HAP-1 (cell line): ENCODE results near the gene ARHGEF28.
A peak's percentile ranks its signal among the peaks of the same experiment; 100 is the strongest.

Source experiments
- DNase-seq, 2 experiments: peaks; one replicate each; pipeline ENCODE4 v3.0.0-alpha.2; 2016 to 2020; ENCODE audit warnings: low spot score in 2 of 2
- H3K27me3 ChIP-seq: fragments of 250-450 bp; sonication (Bioruptor Pico); 2 replicates; pipeline ENCODE4 v1.5.1; 2020; ENCODE audit warnings: low read depth, mild to moderate bottlenecking, moderate library complexity
- H3K36me3 ChIP-seq: fragments of 250-450 bp; sonication (Bioruptor Pico); replicated peaks from 2 replicates; pipeline ENCODE4 v1.5.1; 2020; ENCODE audit warnings: mild to moderate bottlenecking
- H3K4me1 ChIP-seq: fragments of 250-450 bp; sonication (Bioruptor Pico); 2 replicates; pipeline ENCODE4 v1.5.1; 2020; ENCODE audit warnings: mild to moderate bottlenecking
- H3K4me3 ChIP-seq: fragments of 250-450 bp; sonication (Bioruptor Pico); 2 replicates; pipeline ENCODE4 v1.5.1; 2020; ENCODE audit warnings: mild to moderate bottlenecking, moderate library complexity
- H3K9me3 ChIP-seq: fragments of 250-450 bp; sonication (Bioruptor Pico); 2 replicates; pipeline ENCODE4 v1.5.1; 2020; ENCODE audit warnings: mild to moderate bottlenecking, moderate library complexity
- in situ Hi-C: fragments of 300-500 bp; cut with MboI; formaldehyde crosslinking; loops from 3 replicates; pipeline ENCODE4 v1.14.3; 2020; ENCODE audit warnings: low sequenced_read_pairs, inconsistent platforms, mixed read lengths

The ARHGEF28 gene

DNA sequence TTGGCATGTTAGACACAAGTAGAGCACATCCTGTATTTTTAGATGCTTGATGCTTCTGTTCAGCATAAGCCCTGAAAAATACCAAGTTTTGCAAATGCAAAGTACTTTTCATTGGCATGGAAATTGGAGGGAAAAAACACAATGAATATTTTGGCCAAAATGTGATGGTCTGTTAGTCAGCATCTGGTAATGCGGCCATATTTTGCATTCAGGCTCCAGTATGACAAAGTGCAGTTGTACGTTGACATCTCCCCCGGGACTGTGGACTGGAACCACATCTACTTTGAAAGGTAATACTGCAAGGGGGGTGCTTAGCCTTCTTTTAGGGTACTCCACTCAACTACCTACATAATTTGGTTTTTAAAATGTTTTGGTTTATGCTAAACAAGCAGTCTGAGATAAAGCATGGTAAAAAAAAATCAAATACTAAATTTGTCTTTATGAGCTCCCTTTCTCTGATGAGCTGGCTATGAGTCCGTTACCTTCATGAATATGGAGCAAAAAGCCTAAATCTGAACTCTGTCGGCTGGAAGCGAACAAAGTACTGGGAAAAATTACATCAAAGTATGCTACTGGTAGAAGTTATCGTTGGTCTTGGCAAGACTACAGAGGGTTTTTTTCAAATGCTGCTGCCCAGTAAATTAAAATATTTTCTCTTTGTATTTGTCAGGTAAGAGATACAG, 297.0 kb downstream of the ARHGEF28 start:
- DNase-seq, result no peak
- no peaks in the 10 kb centered on the region for H3K4me1 ChIP-seq
- no peaks in the 10 kb centered on the region for H3K36me3 ChIP-seq
- in situ Hi-C loops, result loop anchor here (25.0 kb wide), 1 partner anchor 989 kb away; no protein-coding TSS in a partner anchor
- no peak overlapping the region for H3K4me3 ChIP-seq
- peaks cover 8% of the 10 kb centered on the region; the same call in 1 of the 2 replicates for H3K27me3 ChIP-seq
- H3K9me3 ChIP-seq, result no peaks in the 10 kb centered on the region

DNA sequence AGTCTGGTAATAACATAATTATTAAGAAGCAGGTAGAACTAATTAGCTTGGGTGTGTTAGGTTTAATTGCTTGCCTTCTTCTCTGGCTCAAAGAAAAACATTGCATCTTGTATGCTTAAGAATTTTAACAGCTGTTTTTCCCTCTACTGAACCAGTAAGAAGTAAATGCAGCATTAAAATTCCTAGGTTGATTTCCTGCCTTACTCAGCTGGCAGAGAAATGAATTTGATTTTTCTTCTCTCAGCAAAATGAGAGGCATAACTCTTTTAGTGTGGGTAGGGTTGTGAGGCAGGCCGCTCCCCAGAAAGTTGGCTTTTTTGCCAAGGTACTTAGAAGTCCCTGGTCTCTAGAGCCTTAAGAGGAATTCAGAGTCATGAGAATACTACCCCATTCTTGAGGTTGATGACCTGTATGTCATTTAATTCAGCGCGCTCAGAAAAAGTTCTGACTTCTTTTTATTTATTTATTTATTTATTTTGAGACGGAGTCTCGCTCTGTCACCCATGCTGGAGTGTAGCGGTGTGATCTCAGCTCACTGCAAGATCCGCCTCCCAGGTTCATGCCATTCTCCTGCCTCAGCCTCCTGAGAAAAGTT, 302.6 kb downstream of the ARHGEF28 start:
- H3K4me3 ChIP-seq, result no peak overlapping the region
- H3K9me3 ChIP-seq, result no peaks in the 10 kb centered on the region
- peaks cover 6% of the 10 kb centered on the region; the same call in 1 of the 2 replicates for H3K27me3 ChIP-seq
- no peaks in the 10 kb centered on the region for H3K4me1 ChIP-seq
- in situ Hi-C loops, result no loop called here
- no peak for DNase-seq
- H3K36me3 ChIP-seq, result no peaks in the 10 kb centered on the region

DNA sequence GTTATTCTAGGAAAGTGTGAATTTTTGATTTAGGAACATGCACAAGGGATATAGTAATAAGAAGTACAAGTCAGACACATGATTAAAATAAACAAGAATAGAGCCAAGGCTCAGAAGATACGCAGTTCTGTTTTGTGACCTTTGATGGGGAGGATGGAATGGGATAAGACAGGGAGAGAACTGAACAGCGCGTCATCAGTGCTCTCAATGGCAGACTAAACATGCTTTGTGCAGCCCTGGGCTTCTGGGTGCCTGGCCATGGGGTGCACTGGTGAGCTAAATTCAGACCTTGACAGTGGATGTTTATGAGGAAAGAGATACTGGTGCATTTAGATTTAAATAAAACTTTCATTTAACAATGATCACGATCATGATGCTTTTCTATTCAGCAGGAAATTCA, 309.7 kb downstream of the ARHGEF28 start:
- Histone ChIP-seq H3K4me3 (no peak overlapping the region), H3K36me3 (no peaks in the 10 kb centered on the region), H3K4me1 (no peaks in the 10 kb centered on the region), H3K9me3 (no peaks in the 10 kb centered on the region), H3K27me3 (peaks cover 12% of the 10 kb centered on the region)
- in situ Hi-C loops, result no loop called here
- DNase-seq, result no peak

DNA sequence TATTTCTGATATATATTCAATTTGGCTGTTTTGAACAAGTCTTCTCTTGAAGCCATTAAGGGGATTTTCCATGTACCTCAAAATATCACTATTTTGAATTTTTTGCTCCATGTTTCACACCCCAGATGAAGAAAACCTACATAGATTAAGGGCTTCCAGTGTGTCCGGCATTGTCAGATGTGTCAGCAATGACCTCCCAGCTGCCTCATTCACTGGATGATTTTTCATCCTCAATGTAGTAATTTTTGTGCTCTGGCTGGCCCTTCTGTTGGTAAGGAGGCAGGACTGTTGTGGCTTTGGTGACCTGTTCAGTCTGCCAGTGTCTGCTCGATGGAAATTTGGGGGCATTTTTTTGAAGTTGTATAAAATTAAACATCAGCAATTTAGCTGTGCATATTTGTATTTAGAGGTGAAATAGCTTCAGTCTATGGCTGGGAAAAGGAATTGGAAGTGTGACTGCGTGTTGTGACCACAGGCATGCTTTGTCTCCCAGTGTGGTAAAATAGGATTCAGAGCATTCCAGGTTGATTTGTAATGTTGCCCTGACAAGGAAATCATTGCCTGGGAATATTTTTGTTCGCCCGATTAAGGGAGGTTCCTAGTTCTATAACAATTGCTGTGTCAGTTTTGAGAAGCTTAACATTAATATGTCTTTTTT, 312.4 kb downstream of the ARHGEF28 start:
- Histone ChIP-seq H3K4me3 (no peak overlapping the region), H3K4me1 (no peaks in the 10 kb centered on the region), H3K9me3 (no peaks in the 10 kb centered on the region), H3K36me3 (no peaks in the 10 kb centered on the region), H3K27me3 (peaks cover 8% of the 10 kb centered on the region)
- in situ Hi-C loops, result no loop called here
- no peak for DNase-seq

DNA sequence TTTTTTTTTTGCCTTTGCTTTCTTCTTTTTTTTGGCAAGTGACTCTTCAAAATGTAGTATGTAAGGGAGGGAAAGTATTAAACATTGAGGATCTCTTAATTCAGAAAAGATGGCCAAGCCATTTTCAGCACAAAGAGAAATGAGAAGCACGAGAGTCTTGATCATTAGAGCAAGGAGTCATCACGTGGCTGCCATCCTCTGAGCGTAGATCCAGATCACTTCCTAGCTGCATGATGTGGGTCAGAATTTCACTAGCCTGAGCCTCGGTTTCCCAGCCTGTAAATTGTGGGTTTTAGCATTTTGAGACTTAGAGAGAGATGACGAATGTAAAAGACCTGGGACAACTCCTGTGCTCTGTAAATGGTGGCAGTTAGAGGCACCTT, 312.9 kb downstream of the ARHGEF28 start:
- no peak overlapping the region for H3K4me3 ChIP-seq
- H3K36me3 ChIP-seq, result no peaks in the 10 kb centered on the region
- no peaks in the 10 kb centered on the region for H3K9me3 ChIP-seq
- H3K4me1 ChIP-seq, result no peaks in the 10 kb centered on the region
- DNase-seq, result no peak
- H3K27me3 ChIP-seq, result peaks cover 8% of the 10 kb centered on the region
- in situ Hi-C loops, result no loop called here

DNA sequence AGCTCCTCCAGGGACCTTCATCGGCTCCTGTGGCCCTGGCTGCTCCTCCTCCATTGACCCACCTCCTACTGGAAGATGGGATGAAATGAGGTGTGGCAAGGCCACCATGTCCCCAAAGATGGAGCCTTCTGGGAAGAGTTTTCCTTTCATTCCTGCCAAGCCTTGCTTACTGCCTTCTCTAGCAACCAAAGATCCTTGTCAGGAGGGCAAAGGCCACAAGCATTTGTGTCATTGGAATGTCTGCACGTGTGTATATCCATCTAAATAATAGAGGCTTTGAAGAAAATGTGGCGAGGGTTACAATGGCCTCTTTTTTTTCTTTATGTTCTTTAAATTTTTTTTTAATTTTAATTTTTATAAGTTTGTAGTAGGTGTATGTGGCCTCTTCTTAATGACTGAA, 313.6 kb downstream of the ARHGEF28 start:
- H3K4me3 ChIP-seq, result no peak overlapping the region
- H3K27me3 ChIP-seq, result peaks cover 8% of the 10 kb centered on the region
- no peaks in the 10 kb centered on the region for H3K36me3 ChIP-seq
- in situ Hi-C loops, result no loop called here
- no peak for DNase-seq
- H3K9me3 ChIP-seq, result no peaks in the 10 kb centered on the region
- no peaks in the 10 kb centered on the region for H3K4me1 ChIP-seq

DNA sequence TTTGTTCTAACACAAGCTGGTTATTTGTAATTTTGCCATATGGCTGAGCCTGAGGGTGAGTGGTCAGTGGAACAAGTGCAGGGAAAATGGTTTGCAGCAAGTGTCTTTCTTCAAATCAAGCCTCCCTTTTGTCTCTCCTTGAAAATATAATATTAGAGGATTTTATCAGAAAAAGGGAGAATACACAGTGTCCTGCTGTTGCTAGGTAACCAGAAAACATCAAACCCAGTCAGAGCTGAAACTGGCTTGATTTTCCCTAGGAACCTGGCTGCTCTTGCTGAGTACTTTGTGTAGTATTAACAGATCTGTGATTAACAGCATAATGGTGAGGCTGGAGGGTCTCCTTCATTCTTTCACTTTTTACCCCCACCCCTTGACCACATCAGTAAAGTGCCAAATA, 314.0 kb downstream of the ARHGEF28 start:
- Histone ChIP-seq H3K4me1 (no peaks in the 10 kb centered on the region), H3K27me3 (peaks cover 8% of the 10 kb centered on the region), H3K9me3 (no peaks in the 10 kb centered on the region), H3K36me3 (no peaks in the 10 kb centered on the region), H3K4me3 (no peak overlapping the region)
- DNase-seq, result no peak
- in situ Hi-C loops, result no loop called here

DNA sequence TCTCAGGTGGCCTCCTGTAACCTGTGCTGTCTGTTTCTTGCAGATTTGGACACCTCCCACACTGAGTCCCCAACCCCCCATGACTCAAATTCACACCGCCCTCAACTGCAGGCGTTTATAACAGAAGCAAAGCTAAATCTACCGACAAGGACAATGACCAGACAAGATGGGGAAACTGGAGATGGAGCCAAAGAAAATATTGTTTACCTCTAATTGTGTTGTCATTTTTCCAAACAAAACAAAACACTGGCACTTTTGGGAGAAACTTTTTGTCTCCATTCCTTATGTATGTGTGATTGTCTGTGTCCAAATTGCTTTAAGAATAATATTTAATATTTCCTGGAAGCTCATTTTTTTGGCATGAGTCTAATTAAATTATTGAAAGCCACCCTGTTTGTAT, 314.8 kb downstream of the ARHGEF28 start:
- no peak for DNase-seq
- Histone ChIP-seq H3K9me3 (no peaks in the 10 kb centered on the region), H3K36me3 (no peaks in the 10 kb centered on the region), H3K4me1 (no peaks in the 10 kb centered on the region), H3K27me3 (peaks cover 5% of the 10 kb centered on the region), H3K4me3 (no peak overlapping the region)
- in situ Hi-C loops, result no loop called here

DNA sequence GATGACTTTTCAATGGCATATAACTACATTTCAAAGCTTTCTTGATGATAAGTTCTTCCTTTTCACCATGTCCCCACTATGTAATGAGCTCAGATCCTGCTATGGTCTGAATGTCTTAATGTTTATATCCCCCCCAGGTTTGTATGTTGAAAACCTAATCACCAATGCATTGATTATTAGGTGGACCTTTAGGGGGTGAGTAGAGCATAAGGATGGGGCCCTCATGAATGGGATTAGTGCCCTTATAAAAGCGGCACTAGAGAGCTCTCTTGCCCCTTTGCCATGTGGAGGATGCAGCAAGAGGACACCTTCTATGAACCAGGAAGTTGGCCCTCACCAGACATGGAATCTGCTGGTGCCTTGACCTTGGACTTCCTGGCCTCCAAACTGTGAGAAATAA, 316.8 kb downstream of the ARHGEF28 start:
- in situ Hi-C loops, result no loop called here
- no peaks in the 10 kb centered on the region for H3K9me3 ChIP-seq
- H3K27me3 ChIP-seq, result no peaks in the 10 kb centered on the region; the same call in 1 of the 2 replicates
- H3K36me3 ChIP-seq, result no peaks in the 10 kb centered on the region
- H3K4me3 ChIP-seq, result no peak overlapping the region
- DNase-seq, result no peak
- H3K4me1 ChIP-seq, result no peaks in the 10 kb centered on the region

DNA sequence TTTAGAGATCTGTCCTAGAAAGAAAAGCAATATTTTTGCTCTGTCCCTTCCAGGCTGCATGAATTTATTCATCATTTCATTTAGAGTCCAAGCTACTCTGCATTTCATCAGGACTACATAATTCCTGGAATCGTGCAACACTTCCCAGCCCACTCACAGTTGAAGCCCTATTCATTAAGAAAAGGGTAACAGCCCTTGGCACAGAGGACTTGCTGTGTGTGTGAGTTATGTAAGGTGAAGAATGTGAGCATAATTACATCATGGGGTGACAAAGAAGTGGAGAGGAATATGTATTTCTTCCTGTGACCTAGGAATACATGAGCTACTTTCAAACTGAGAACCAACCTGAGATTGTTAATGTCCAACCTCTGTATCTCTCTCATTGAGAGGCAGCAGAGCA, 317.4 kb downstream of the ARHGEF28 start:
- Histone ChIP-seq H3K4me3 (no peak overlapping the region), H3K9me3 (no peaks in the 10 kb centered on the region), H3K4me1 (no peaks in the 10 kb centered on the region), H3K36me3 (no peaks in the 10 kb centered on the region), H3K27me3 (no peaks in the 10 kb centered on the region; the same call in 1 of the 2 replicates)
- no peak for DNase-seq
- in situ Hi-C loops, result no loop called here

DNA sequence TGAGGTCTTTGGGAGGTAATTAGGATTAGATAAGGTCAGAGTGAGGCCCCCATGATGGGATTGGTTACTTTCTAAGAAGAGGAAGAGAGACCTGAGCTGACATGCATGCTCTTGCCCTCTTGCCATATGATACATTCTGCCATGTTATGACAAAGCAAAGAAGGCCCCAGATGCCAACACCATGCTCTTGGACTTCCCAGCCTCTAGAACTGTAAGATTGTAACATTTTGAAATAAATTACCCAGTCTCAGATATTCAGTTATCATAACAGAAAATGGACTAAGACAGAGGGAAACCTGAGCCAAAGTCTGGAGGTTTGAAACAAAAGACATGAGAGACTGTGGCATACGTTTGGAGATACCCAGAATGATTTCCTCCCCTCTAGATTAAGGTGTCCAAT, 318.6 kb downstream of the ARHGEF28 start:
- in situ Hi-C loops, result no loop called here
- Histone ChIP-seq H3K36me3 (no peaks in the 10 kb centered on the region), H3K9me3 (no peaks in the 10 kb centered on the region), H3K4me1 (no peaks in the 10 kb centered on the region), H3K4me3 (no peak overlapping the region), H3K27me3 (no peaks in the 10 kb centered on the region; the same call in 1 of the 2 replicates)
- no peak for DNase-seq

DNA sequence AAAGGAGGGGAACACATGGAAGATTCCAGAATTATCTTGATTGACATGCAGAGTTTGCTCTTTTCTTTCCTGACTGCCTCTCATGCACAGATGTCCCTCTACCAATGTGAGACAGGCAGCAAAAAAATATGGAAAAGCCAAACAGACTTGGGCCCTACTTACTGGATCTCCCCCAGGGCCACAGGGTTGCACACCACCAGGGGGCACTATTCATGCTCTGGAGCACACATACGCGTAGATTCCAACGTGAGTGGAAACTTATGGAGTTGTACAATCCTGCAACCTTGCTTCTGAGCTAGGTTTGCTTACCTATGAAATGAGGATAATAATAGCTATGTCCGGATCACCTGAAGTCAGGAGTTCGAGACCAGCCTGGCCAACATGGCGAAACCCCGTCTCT, 319.5 kb downstream of the ARHGEF28 start:
- peaks cover 4% of the 10 kb centered on the region; the same call in 1 of the 2 replicates for H3K27me3 ChIP-seq
- DNase-seq, result peak in 1 of 2 experiments; percentile 50
- H3K4me3 ChIP-seq, result no peak overlapping the region
- no peaks in the 10 kb centered on the region for H3K36me3 ChIP-seq
- no peaks in the 10 kb centered on the region for H3K4me1 ChIP-seq
- in situ Hi-C loops, result no loop called here
- H3K9me3 ChIP-seq, result no peaks in the 10 kb centered on the region

DNA sequence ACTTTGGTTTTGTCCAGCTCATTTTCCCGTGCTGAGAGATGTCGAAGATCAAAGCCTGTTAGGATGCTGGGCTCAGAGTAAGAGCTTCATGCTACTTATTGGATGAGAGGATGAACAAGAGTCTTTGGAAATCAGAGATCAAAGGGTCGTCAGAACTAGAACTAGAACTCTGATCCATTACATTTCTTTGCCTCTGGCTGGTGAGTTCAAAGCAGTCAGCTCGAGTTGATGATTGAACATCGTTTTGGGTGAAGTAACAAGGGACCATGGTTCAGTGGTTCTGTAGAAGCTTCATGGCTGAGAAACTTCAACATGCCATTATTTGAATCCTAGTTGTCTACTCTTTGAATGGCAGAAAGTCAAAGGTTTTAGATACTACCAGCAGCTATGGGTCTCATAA, 320.3 kb downstream of the ARHGEF28 start:
- Histone ChIP-seq H3K4me3 (no peak overlapping the region), H3K4me1 (no peaks in the 10 kb centered on the region), H3K9me3 (no peaks in the 10 kb centered on the region), H3K36me3 (no peaks in the 10 kb centered on the region), H3K27me3 (peaks cover 4% of the 10 kb centered on the region; the same call in 1 of the 2 replicates)
- in situ Hi-C loops, result no loop called here
- no peak for DNase-seq

DNA sequence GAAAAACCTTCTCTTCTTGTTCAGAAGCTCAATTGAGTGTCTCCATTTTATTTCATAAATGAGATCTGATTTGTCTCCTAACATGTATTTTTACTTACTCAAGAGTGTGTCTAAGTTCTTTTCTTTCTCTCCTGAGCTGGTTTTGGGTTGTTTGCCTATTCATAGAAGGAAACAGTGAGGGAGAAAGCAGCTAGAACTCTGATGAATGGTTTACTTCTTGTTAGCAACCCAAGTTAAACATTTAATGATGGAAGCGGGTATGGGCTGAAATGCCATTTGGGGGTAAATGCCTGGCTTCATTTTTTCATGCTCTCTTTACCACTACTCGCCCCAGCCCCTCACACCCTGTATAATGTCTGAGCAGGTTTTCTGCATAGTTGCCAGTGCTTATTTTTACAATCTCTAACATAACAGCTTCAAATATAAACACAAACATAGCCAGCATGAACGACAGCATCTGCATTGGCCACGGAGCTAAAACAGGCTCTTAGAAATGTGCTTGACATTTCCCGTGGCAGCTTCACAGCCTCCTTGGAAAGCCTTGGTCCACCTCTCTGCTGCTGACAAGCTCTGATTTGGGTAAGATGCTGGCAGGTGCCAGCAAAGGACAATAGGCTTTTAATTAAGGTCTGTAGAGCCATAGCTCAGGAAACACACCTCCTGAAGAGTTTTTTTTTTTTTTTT, 321.1 kb downstream of the ARHGEF28 start:
- H3K36me3 ChIP-seq, result no peaks in the 10 kb centered on the region
- in situ Hi-C loops, result no loop called here
- no peak overlapping the region for H3K4me3 ChIP-seq
- peaks cover 4% of the 10 kb centered on the region; the same call in 1 of the 2 replicates for H3K27me3 ChIP-seq
- H3K4me1 ChIP-seq, result no peaks in the 10 kb centered on the region
- H3K9me3 ChIP-seq, result no peaks in the 10 kb centered on the region
- DNase-seq, result no peak
